Activated CD8-positive, alpha-beta T cell treated with anti-CD3 and anti-CD28 coated beads for 36 hours (primary cell): Measurements from ENCODE around the gene INSIG2. TPM values are rescaled to one million over a fixed set of nuclear protein-coding genes. Genes with fewer than 3 reads are reported as not detected.

Experiments
- ATAC-seq: fragments of 200-7000 bp; cut with Tn5 transposase; one replicate; pipeline ENCODE4 v1.10.0; 2021; ENCODE audit warnings: mild to moderate bottlenecking, moderate library complexity
- CTCF ChIA-PET: fragments of 350-600 bp; sonication (Branson Sonifier 250); formaldehyde crosslinking; loops from one replicate; lab custom pipeline; 2021; ENCODE audit warnings: antibody characterized with exemption; lab: Charles Lee
- POLR2A ChIA-PET: fragments of 350-600 bp; sonication (Branson Sonifier 250); formaldehyde crosslinking; loops from one replicate; lab custom pipeline; 2021; ENCODE audit warnings: antibody characterized with exemption; lab: Charles Lee
- DNase-seq: peaks from one replicate; pipeline ENCODE4 v3.0.0-alpha.2; 2020
- H3K27ac Mint-ChIP-seq: one replicate; pipeline ENCODE4 v1.8.0; 2021; ENCODE audit warnings: mild to moderate bottlenecking, mixed read lengths
- H3K27me3 Mint-ChIP-seq: one replicate; pipeline ENCODE4 v1.8.0; 2021; ENCODE audit warnings: mixed read lengths
- H3K36me3 Mint-ChIP-seq: one replicate; pipeline ENCODE4 v1.8.0; 2021; ENCODE audit warnings: low read depth, mixed read lengths
- H3K4me1 Mint-ChIP-seq: one replicate; pipeline ENCODE4 v1.8.0; 2021; ENCODE audit warnings: low read depth, mixed read lengths
- H3K4me3 Mint-ChIP-seq: one replicate; pipeline ENCODE4 v1.8.0; 2021; ENCODE audit warnings: mild to moderate bottlenecking, moderate library complexity, mixed read lengths
- H3K9me3 Mint-ChIP-seq: one replicate; pipeline ENCODE4 v1.8.0; 2021; ENCODE audit warnings: mixed read lengths
- intact Hi-C: fragments of 100-400 bp; cut with micrococcal nuclease; formaldehyde crosslinking; loops from one replicate; pipeline ENCODE4 v1.10.0; 2022
- total RNA-seq, 2 experiments: library from RNA; stranded (reverse); gene quantifications; one replicate each; pipeline ENCODE4 v1.2.3, GENCODE V29; 2021
- TF ChIP-seq, protein P1 (sequence below): fragments of 200-600 bp; IDR thresholded peaks from one replicate; pipeline ENCODE4 v1.8.0; 2022; ENCODE audit warnings: antibody characterized with exemption, mild to moderate bottlenecking

Gene INSIG2
- total RNA-seq, 2 experiments from 2014 or later = 87.2 to 104 TPM

GRCh38 chr2:118153433-118153832 lies 65.2 kb downstream of the INSIG2 start:
- no peak overlapping the region for H3K4me3 Mint-ChIP-seq
- TF ChIP-seq, protein P1, sequence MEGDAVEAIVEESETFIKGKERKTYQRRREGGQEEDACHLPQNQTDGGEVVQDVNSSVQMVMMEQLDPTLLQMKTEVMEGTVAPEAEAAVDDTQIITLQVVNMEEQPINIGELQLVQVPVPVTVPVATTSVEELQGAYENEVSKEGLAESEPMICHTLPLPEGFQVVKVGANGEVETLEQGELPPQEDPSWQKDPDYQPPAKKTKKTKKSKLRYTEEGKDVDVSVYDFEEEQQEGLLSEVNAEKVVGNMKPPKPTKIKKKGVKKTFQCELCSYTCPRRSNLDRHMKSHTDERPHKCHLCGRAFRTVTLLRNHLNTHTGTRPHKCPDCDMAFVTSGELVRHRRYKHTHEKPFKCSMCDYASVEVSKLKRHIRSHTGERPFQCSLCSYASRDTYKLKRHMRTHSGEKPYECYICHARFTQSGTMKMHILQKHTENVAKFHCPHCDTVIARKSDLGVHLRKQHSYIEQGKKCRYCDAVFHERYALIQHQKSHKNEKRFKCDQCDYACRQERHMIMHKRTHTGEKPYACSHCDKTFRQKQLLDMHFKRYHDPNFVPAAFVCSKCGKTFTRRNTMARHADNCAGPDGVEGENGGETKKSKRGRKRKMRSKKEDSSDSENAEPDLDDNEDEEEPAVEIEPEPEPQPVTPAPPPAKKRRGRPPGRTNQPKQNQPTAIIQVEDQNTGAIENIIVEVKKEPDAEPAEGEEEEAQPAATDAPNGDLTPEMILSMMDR = no peak
- CTCF ChIA-PET = interaction anchor here (0.6 to 1.2 kb wide), 2 partner anchors 121 to 131 kb away, joined by 3 to 5 read pairs; no protein-coding TSS in a partner anchor
- POLR2A ChIA-PET = no interaction called here
- intact Hi-C loops = no loop called here
- peaks cover 24% of the 10 kb centered on the region for H3K27me3 Mint-ChIP-seq
- peaks cover 3% of the 10 kb centered on the region for H3K4me1 Mint-ChIP-seq
- no peaks in the 10 kb centered on the region for H3K36me3 Mint-ChIP-seq
- no peak for ATAC-seq
- H3K27ac Mint-ChIP-seq = no peak overlapping the region
- H3K9me3 Mint-ChIP-seq = peaks cover 9% of the 10 kb centered on the region
- no peak for DNase-seq

DNA sequence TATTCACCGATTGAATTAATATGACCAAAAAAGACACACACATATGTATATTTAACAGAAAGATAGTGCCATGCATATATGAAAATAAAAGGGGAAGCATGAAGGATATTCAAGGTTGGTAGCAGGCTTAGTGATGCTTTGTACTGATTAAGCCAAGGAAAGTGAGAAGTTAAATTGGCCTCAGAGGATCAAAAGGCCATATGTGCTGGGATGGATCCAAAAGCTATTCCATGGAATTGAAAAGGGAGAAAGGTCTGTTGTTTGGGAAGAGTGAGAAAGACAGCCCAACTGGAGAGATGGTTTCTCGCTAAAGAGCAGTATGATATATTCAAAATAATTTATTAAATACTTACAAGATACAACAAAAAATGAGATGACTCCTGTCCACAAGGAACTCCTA lies 65.9 kb downstream of the INSIG2 start:
- POLR2A ChIA-PET = no interaction called here
- intact Hi-C loops = no loop called here
- H3K36me3 Mint-ChIP-seq = no peaks in the 10 kb centered on the region
- H3K27ac Mint-ChIP-seq = no peak overlapping the region
- no peak overlapping the region for H3K4me3 Mint-ChIP-seq
- no peaks in the 10 kb centered on the region for H3K4me1 Mint-ChIP-seq
- TF ChIP-seq, protein P1 = no peak
- DNase-seq = no peak
- peaks cover 24% of the 10 kb centered on the region for H3K27me3 Mint-ChIP-seq
- CTCF ChIA-PET = interaction anchor here (1.1 to 1.2 kb wide), 2 partner anchors 108 to 122 kb away, joined by 3 to 5 read pairs; no protein-coding TSS in a partner anchor
- H3K9me3 Mint-ChIP-seq = peaks cover 9% of the 10 kb centered on the region
- ATAC-seq = no peak

Other genes with a start within 250 kb of the INSIG2 start
- gene CCDC93, start 74.4 kb upstream of the INSIG2 start, total RNA-seq = 10 to 100 TPM; 24.5 to 25.4 TPM